T follicular helper cell (primary cell): Measurements from ENCODE around the gene C3orf70.

ENCODE experiments used
- DNase-seq: peaks from one replicate; pipeline ENCODE4 v3.0.0-alpha.2; 2020; ENCODE audit warnings: low read depth

C3orf70 gene

DNA sequence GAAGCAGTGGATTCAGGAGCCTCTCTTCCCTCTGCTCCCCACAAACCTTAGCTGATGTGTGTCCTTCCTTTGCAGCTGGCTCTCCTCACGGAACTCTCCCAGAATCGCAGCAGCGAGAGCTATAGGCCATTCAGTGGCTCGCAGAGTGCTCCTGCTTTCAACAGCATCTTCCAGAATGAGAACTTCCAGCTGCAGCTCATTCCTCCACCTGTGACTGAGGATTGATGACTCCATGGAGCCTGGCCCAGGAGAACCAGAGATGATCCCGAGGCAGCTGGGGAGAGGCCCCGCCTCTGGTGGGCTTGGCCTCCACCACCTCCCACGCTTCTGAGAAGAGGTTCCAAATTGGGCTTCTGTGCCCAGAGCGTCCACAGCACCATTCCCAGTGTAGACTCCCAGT is 101.1 kb downstream of the C3orf70 start:
- DNase-seq, result no peak

- DNase-seq, result no peak
Observed at GRCh38 chr3:185049710-185050109, 103.2 kb downstream of the C3orf70 start.

GRCh38 chr3:185046603-185047002 is 106.3 kb downstream of the C3orf70 start:
- DNase-seq, result no peak

- DNase-seq, result no peak
Observed at GRCh38 chr3:185046164-185046515, 106.7 kb downstream of the C3orf70 start.

- DNase-seq, result no peak
Observed at GRCh38 chr3:185042312-185043050, 110.4 kb downstream of the C3orf70 start.

DNA sequence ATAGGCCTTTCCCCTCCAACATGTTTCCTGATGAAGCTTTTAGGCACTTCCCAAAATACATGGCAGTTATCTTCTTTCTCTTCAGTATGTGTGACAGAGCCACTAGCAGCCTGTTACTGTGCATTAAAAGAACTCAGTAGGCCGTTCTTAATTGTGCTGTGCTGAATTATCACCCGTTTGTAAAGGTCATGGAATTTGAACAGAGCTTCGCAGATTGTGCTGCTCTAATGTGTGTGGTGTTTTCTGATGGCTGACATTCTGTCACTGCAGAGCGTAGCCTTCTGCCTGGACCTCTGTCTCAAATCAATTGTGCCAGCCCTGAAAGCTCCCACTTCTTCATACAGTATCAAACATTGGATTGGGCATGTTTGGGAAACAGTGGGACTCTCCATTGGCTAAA is 111.3 kb downstream of the C3orf70 start:
- no peak for DNase-seq

GRCh38 chr3:185040425-185040824 is 112.4 kb downstream of the C3orf70 start:
- no peak for DNase-seq

DNA sequence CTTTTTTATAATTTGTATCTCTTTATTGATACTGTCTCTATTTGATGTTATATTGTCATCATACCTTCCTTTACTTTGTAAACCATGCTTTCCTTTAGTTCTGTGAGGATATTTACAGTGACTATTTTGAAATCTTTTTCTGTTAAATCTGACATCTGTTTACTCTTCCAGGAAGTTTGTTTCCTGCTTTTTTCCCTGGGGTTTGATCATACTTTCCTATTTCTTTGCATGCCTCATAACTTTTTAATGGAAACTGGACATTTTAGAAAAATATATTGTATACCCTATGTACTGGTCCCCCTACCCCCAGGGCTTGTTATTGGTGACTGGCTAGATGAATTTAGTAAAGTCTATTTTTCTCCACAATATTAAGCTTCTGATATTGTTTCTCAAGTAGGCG is 115.1 kb downstream of the C3orf70 start:
- DNase-seq, result no peak

GRCh38 chr3:185030951-185031350 is 121.9 kb downstream of the C3orf70 start:
- DNase-seq, result no peak

DNA sequence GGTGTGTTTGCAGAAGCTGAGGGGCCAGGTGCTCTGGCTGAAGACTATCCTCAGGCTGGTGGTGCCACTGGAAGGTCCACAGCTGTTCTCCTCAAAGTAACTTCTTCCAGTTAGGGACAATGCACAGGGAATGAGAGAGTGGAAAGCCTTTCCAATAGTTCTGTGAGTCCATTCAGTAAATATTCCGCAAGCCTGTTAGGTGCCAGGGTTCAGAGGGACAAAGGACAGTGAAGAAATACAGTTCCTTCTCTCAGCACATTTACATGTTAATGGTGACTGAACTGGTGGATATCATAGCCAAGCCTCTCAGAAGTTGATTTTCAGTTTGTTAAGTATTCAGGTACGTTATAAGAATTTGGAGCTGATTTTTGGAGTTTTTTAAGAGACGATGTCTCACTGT is 122.5 kb downstream of the C3orf70 start:
- no peak for DNase-seq

- DNase-seq, result no peak
Observed at GRCh38 chr3:185029086-185029485, 123.8 kb downstream of the C3orf70 start.

DNA sequence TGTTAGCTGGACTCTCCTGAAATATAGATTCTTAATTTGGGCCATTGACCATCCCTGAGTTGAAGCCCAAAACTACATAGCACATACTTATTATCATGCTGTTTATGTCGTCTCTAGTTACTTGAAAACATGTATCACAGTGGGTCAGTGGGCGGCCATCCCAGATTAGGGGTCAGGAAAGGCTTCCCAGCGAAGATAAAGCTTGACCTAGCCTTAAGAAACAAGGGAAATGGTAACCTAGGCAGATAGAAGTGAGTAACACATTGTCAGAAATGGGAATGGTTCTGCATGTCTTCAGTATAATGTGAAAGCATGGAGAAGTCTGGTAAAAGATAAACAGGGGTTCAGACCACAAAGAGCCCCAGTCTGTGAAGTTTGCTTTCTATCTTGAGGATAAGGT is 124.7 kb downstream of the C3orf70 start:
- no peak for DNase-seq
